ENCODE measurements around the gene CDCA4.
A peak's percentile ranks its signal among the peaks of the same experiment; 100 is the strongest.

The CDCA4 gene

DNA sequence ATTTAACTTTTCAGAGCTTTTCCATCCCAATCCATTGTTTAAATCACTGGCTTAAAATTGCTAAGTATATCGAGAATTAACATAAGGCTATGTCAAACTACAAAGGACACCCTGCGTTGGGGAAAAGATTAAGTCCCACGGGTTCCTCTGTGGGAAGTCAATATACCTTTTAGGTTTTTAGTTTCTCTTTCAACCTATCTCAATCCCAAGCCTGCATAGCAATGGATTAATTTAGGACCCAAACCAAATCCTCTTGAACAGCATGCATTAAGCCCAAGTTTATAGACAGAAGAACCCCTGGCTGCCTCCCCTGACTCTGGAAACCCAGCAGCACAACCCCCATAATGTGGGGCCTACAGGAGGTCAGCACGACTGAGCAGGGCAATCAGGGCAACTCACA lies 6.3 kb downstream of the CDCA4 start:
- no peak for DNase-seq (ENCODE audit: low spot score)

DNA sequence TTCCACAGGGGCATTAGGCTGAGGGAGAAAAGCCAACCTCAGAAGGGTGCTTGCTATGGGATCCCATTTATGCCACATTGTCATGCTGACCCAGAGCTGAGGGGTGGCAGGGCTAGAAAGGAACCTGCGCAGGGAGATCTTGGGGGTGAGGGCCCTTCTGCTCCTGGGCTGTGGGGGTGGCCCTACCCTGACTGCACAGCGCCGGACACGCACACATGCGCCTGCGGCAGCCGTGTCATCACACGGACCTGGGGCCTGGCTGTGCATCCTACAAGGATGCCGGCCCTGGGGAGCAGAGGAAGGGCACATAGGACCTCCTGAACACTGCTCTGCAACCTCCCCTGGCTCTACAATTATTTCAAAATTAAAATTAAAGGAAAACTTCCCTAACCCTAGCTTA lies 6.9 kb downstream of the CDCA4 start:
- no peak for DNase-seq (ENCODE audit: low spot score)

DNA sequence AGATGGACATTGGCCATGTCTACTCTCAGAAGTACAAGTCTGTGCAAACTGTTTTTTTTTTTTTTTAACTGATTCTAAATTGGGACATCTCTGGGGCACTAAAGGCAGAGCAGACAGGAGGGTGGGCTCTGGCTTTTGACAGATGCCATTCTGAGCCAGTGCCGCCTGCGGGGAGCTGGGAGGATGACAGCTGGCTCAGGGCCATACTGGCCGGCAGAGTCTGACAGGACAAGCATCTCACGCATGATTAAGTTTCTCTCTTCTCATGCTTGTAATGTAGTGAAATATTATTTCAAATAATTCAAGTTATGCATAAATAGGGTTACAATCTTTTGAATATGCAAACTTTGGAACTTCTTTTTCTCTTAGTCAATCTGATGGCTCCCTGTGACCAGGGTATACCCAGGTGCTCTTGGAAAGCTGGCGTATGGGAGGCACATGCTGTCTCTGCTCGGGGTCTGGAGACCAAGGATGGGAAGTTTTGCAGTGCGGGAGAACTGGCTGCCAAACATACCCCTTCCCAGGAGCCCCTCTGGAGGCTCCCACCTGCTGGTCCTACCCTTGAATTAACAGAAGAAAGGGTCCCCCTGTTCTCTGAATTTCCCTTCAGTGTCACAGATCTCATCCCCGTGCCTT lies 7.6 kb downstream of the CDCA4 start:
- DNase-seq (ENCODE audit: low spot score): no peak

DNA sequence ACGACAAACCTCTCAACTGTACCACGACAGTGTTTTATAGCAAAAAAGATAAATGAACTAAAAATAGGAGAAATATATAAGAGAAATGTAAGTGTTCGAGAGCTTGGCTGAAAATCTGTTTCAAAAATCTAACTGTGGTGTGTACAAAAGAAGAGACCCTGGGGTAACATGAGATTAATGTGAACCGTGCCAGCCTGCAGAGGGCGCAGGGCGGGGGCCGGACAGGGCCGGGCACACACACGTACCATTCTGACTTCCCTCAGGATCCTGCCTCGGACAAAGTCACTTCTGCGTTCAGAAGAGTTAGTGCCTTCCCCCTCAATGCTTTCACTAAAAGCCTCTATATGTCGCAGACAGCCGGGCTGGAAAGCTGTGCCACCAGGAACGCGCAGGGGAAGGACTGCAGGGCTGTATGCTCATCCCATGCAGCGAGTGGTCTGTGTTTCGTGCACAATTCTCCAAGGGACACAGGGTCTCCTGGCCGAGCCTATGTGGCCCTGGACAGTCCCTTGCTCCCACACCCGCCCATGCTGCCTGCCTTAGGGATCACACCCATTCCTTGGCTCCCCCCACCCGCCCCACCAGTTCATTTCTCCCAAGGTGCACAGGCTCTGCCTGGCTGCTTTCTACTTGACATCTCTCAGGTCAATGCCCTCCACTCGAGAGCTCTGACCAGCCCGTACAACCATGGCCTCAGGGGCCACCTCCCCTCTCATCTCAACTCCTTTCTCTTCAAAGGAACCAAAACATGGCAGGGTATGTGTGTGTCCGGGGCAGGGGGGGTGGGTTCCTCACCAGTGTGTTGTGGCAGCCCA lies 8.5 kb downstream of the CDCA4 start:
- DNase-seq (ENCODE audit: low spot score): no peak

DNA sequence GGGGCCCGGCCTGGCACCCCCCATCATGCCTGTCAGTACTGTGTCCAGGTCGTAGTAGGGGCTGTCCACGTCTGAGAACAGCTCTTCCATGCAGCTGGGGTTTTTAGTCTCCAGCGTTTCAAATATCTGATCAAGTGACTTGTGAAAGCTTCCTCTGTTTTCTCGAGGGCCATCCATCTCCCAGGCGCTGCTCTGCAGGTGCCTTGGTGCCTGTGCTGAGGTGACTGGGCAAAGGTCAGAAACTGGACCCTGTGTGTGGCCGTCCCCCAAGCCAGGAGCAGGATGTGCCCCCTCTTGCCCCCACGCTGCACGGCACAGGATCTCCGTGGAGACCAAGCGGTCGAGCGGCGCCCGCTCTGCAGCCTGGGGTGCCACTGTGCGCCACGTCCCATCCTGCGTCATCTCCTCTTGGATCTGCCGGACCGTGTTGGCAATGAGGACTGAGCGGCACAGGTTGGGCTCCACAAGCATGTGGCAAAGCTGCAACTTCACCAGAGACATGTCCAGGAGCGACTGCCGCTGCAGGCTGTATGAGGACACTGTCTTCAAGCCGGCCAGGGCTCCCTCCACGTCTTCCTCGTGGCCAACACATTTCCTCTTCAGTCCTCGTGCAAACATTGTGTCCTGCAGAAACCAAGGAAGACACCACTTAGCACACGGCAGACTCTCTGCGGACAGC lies 9.4 kb downstream of the CDCA4 start:
- DNase-seq (ENCODE audit: low spot score): no peak

DNA sequence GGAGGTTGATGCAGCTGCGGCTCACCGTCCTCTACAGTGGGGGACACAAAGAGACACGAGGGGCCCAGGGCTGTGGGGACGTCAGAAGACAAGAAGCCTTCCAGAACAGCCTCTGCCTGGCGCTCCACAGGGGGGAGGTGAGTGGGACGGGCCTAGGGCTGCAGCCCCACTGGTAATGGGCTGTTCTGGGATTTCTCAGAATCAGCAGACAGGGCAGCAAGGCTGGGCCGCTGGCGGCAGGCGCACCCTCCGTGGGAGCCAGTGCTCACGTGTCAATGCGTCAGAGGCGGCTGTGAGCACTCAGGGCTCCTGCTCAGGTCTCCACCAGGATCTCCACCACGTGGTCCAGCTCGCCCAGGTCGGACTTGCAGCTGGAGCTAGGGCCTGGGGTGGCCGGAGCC lies 10.0 kb downstream of the CDCA4 start:
- DNase-seq (ENCODE audit: low spot score): peak; percentile 56

DNA sequence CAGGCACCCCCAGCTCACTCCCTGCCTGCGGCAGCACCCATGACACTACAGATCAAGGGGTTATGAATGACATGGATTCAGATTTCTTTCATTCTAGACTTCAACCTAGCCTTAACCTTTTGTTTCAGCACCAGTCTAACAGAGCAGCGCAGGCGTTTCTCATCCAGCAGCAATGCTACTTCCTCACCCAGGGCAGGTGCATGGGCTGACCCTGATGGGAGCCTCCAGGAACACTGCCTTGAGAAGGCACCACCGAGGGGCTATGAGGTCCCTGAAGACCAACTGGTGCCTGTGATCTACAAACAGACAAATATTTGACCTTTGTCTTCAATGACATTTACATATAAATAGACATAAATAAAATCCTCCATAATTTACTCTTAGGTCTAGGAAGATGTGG lies 10.8 kb downstream of the CDCA4 start:
- DNase-seq (ENCODE audit: low spot score): no peak

DNA sequence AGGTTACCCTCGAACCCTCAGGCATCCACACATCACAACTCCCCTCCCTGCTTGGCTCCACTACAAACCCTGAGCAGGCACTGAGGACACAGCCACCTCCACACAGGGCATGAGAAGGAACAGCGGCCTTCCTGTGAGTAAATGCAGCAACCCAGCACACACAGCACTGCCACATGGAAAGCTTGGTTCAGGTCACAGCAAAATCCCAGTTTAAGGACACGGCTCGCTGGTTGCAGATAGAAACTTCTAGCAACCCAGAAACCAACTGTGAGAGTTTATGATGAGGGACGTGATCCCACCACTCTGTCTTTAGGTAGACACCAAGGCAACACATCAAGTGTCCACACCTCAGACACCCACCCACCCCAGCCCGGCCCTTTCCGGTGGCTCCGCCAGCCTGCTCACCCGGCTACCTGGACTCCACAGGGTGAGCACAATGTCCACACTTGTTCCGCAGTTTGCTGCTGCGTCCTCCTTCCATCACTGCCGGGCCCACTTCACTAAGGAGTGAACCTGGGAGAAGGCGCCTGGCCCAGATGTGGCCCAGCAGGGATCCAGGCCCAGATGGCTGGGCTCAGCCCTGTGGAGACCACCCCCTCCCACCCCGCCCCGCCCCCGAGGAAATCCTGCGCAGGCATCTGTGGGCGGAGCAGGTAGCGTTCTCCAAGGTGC lies 13.2 kb downstream of the CDCA4 start:
- DNase-seq (ENCODE audit: low spot score): no peak

DNA sequence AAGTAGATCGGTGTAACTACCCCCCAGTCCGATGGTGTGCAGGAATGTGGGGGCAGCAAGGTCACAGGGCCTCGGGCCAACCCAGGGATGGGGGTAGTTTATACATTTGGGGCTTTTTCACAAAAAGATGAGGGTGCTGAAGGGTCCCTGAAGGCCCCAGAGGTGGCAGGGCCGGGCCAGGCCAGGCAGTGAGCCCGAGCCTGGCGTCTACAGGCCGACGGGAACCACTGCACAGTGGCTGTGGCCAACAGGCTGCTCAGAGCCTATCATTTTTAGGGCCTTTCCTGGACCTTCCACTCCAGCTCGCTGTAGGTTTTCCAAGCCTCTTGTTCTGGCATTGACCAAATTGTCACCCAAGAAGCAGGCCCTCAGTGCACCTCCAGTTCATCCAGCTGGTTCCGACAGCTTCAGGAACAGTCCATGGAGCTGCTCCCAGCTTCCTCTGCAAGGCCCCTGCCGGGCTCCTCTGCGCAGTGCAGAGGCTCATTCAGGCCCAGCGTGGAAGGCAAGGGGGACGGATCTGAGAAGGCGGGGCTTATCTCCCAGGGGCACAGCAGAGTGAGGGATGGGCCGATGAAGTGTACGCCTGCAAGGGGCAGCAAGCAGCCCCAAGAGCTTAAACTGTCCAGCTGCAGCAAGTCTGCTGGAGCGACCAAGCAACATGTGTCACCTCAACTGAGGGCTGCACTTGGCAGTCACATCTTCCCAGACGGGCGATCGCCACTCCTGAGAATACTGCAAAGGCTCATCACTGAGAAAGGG lies 13.9 kb downstream of the CDCA4 start:
- no peak for DNase-seq (ENCODE audit: low spot score)

DNA sequence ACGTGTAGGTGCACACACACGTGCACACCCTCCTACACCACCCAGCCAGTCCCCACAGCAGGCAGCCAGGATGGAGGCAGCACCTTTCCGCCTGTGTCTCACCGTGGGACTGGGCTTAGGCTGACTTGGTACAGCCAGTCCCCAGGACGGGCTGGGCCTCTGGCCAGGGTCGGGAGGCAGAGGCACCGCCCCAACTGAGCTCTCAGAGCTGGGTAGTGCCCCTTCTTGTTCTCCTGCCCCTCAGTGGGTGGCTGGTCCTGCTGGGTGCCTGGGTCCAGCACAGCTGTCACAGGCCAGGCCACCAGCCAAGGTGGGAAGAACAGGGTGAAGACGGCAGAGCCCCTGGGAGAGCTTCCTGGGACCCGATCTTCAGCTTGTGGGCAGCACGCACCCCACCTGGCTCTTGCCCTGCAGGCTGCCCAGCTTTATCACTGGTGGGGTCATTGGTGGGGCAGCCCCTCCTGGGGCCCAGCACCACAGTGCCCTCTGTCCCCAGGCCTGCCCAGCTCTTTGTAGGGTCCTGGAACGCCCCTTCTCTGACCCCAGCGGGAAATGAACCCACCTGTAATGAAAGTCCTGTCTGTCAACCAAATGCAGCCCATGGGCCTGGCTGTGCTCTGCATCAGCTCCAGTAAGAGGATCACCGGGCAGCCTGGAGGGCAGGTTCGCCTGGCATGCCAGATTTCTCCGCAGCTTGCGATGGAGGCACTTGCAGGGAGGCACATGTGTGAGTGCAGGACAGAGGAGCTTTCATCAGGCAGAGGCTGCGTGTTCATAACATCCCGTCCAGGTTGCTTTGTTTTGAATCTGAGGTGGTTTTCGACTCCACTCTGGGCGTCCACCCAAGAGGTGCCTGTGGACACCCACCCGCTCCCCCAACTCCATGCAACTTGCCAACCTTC lies 14.7 kb downstream of the CDCA4 start:
- DNase-seq (ENCODE audit: low spot score): no peak

DNA sequence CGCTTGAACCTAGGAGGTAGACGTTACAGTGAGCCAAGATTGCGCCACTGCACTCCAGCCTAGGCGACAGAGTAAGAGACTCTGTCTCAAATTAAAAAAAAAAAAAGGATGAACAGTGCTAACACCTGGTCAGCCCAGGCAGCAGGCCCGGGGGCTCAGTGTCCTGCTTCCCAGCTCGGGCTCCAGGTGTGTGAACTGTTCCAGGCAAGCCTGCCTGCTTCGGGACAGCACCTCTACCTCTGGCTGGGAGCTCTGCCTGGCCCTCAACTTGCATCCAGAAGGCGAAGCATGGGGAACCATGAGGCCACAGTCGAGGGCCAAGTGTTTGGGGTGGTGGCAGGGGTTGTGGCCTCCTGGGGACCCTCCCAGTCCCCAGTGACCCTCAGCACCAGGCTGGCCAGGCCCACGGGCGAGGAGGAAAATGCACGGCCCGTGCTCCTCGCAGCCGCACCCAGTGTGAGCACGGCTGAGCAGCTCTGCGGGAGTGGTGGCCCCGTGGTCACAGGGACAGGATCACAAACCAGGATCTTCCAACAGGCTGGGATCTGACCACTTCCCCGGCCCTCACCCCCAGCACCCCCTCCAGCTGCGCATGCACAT lies 15.5 kb downstream of the CDCA4 start:
- no peak for DNase-seq (ENCODE audit: low spot score)

DNA sequence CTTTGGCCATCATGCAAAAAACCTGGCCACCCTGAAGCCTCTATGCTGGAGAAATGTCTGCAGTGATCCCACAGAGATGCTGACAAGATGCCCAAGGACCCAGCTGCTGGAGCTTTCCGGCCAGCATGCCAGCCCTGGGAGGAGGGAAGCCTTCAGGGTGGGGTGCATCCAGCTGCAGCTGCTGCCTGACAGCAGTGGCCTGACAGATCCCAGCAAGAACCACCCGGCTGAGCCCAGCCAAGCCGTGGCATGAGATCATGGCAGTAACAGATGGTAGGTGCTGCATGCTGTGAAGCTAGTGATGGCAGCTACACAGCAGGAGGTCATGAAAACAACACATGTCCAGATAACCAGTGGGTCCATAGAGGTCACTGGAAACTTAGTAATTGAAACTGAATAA lies 21.5 kb downstream of the CDCA4 start:
- no peak for DNase-seq (ENCODE audit: low spot score)

DNA sequence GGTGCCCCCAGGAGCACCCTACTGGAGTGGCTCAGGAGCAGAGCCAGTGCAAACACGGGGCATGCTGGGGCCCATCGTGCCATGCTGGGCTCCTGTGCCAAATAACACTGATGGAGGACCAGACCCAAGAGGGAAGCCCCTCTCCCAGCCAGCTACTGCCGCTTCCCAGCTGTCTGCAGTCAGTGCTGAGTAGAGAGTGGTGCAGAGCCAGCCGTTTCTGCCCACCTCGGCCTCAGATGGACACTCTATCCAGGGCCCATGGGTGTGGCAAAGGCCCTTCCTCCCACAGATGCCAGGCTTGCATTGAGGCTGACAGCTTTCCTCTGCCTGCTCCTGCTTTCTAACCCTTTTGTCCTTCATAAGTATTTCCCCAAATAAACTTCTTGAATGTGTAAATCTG lies 22.1 kb downstream of the CDCA4 start:
- DNase-seq (ENCODE audit: low spot score): no peak

DNA sequence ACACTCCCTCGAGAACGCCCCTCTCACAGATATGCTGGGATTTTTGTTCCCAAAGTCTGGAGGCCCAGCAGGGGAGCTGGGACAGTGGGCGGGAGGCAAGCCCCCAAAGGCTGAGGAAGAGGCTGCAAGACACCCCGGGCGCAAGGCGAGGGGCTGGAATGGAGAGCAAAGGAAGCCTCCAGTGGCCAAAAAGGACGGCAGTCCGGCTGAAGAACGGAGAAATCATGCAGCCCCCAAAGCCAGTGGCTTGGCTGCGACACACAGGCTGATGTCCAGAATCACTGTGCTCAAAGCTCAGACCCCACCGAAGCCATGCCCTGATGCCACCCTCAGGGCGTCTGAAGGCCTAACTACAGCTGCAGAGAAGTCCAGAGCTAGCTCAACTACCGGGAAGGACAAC lies 24.4 kb downstream of the CDCA4 start:
- no peak for DNase-seq (ENCODE audit: low spot score)

DNA sequence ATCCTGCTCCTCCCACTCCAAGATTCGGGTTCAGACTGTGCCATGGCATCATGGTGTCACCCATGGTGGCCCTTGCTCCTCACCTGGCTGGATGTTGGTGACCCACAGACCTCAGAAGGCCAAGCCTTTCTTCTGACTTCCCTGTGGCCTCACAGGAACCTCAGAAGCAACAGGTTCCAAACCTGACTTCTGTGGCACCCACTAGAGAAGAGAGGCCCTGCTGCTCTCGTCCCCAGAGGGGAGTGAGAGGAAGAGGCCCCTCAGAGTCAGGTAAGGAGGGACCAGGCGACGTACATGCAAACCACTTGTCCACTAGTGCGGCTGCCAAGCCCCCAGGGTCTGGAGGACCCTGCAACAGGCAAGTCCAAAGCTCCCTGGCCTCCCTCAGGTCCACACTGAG lies 24.9 kb downstream of the CDCA4 start:
- no peak for DNase-seq (ENCODE audit: low spot score)

DNA sequence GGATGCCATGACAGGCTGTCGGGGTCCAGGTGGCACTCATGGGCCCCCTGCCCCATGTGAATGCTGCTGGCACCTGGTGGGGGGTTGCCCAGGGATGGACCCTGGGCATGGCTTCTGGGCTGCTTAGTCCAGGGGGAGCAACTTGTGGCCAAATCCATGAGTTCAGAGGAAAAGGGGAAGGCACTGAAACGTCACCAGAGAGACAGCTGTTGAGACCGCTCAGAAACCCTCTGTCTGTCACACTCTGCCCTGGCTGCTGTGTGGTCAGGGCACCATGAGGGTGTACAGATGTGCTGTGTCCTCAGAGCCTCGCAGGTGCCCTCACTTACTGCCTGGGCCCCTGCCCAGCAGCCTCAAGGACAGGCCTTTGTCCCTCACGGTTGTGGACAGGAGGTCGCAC lies 25.9 kb downstream of the CDCA4 start:
- DNase-seq (ENCODE audit: low spot score): no peak

DNA sequence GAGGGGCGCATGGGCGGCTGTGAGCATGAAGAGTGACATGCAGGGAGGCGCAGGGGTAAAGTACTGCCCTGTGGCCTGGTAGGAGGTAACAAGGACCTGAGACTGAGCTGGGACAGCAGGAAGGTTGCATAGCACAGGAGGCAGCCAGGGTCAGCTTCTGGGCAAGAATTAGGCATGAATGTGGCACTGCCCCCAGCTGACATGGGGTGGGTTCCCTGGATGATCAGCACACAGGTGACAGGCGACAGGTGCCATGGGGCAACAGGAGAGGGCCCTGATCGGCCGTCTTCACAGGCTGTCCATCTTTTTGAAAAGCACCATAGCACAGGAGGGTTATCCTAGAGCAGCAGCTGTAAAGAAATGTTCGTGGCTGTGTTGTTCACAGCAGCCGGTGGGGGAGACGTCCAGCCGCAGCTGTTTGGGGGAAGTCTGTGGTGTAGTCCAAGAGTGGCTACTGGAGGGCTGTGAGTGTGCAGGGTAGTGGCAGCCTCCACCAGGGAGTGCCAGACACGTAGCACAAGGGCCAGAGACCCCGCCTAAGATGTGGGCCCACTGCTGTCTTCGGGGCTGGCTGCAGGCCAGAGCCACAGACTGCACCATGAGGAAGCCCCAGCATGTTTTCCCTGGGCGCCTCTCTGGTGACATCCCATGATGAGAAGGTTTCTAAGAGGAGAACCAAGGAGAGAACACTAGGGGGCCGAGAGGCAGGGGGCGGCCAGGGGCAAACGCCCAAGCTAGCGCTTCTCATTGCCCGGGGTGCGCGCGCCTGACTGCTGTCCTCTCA lies 26.9 kb downstream of the CDCA4 start:
- no peak for DNase-seq (ENCODE audit: low spot score)

DNA sequence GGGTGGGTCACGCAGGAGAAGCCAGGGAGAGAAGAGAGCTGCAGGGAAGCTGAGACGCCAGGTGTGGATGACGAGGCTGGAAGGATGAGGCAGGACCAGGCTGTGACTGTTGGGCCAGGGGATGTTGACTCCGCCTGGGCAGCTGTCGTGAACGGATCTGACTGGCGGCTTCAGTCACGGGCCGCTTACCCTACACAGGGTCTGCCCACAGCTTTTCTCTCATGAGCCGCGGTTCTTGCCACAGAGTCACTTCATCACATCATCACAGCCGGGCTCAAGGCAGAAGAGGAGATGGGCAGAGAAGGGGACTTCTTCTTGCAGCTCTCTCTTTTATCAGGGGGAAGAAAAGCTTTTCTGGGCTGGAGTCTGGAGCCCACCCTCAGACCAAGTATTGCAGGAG lies 27.6 kb downstream of the CDCA4 start:
- DNase-seq (ENCODE audit: low spot score): no peak

DNA sequence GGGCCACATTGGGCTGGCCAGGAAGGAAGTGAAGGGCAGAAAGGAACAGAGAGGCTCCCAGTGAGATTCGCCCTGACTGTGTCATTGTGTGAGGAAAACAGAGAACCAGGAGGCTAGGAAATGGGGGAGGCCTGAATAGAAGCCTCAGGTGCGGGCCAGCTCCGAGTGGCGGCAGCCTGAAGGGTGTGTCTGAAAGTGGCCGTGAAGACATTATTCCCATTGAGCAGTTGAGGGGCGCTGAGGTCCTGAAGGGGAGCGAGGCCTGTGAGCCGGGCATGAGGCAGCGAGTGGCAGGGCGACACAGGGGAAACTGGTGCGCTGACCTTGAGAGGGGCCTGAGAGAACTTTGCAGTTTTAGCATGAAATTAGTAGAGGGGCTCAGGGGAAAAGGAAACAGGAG lies 28.4 kb downstream of the CDCA4 start:
- no peak for DNase-seq (ENCODE audit: low spot score)

All from SK-N-DZ (cell line).